Measurements from ENCODE around the gene MAGI1. TPM values are rescaled to one million over a fixed set of nuclear protein-coding genes. Genes with fewer than 3 reads are reported as not detected.

MAGI1 gene
- total and polyA plus RNA-seq, 2 donors (not counting 1 experiment from before 2014, with no cell fraction given) = 15.7 to 23.7 TPM

- H3K4me1 ChIP-seq (ENCODE audit: control insufficient read depth, extremely low read depth, insufficient read depth, low read length) = no peaks in the 10 kb centered on the region
- DNase-seq (ENCODE audit: low read depth in 2 of 2) = peak in 1 of 2 donors; percentile 20
- H4K20me1 ChIP-seq (ENCODE audit: control insufficient read depth, extremely low read depth, insufficient read depth, low read length) = no peaks in the 10 kb centered on the region
- H3K27ac ChIP-seq (ENCODE audit: insufficient read depth, low read length) = no peak overlapping the region
- H3K4me2 ChIP-seq (ENCODE audit: extremely low read depth, insufficient read depth, low read length) = no peak overlapping the region
- no peaks in the 10 kb centered on the region for H3K9me3 ChIP-seq (ENCODE audit: control insufficient read depth, insufficient read depth, low read depth, low read length)
- H3K79me2 ChIP-seq (ENCODE audit: control insufficient read depth, insufficient read depth, low read length) = no peaks in the 10 kb centered on the region
- no peak overlapping the region for H3K9ac ChIP-seq (ENCODE audit: insufficient read depth, low read length)
- no peak overlapping the region for H3K4me3 ChIP-seq (replicated peaks in 1 of 4; ENCODE audit: control extremely low read depth in 1 of 4, insufficient read depth in 1 of 4, low read depth in 3 of 4, low read length in 4 of 4)
- H2AFZ ChIP-seq (ENCODE audit: low read length) = no peak overlapping the region
- TF ChIP-seq EZH2 (IDR thresholded peaks at IDR 0.05; ENCODE audit: low read length, missing control alignments) = no peak
- TF ChIP-seq, protein P1, sequence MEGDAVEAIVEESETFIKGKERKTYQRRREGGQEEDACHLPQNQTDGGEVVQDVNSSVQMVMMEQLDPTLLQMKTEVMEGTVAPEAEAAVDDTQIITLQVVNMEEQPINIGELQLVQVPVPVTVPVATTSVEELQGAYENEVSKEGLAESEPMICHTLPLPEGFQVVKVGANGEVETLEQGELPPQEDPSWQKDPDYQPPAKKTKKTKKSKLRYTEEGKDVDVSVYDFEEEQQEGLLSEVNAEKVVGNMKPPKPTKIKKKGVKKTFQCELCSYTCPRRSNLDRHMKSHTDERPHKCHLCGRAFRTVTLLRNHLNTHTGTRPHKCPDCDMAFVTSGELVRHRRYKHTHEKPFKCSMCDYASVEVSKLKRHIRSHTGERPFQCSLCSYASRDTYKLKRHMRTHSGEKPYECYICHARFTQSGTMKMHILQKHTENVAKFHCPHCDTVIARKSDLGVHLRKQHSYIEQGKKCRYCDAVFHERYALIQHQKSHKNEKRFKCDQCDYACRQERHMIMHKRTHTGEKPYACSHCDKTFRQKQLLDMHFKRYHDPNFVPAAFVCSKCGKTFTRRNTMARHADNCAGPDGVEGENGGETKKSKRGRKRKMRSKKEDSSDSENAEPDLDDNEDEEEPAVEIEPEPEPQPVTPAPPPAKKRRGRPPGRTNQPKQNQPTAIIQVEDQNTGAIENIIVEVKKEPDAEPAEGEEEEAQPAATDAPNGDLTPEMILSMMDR (conservative IDR thresholded peaks at IDR 0.05 in 1 of 2, IDR thresholded peaks at IDR 0.05 in 1 of 2; ENCODE audit: low read depth in 1 of 2, low read length in 2 of 2) = peak in 1 of 2 donors; percentile 7
- H3K27me3 ChIP-seq (ENCODE audit: control insufficient read depth, insufficient read depth, low read length) = no peaks in the 10 kb centered on the region
- no peaks in the 10 kb centered on the region for H3K36me3 ChIP-seq (ENCODE audit: control insufficient read depth, insufficient read depth, low read length)
These were observed 704.6 kb downstream of the MAGI1 start for GRCh38 chr3:65334045-65334665.

DNA sequence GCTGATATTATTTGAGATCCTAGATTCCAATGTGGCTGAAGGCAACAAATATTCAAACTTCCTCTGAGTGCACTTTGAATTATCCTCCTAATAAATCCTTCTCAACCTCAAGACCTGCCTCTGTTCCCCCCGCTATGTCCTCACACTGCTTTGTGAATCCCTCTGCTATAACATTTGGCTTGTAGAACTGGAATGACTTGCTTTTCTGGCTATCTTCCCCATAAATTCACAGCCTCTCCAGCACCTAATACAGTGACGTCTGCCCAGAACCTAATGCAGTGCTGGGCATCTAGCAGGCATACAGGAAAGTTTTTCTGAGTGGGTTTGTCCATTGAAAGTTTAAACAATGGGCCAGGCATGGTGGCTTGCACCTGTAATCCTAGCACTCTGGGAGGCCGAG is 707.0 kb downstream of the MAGI1 start:
- TF ChIP-seq, protein P1 (conservative IDR thresholded peaks at IDR 0.05 in 1 of 2, IDR thresholded peaks at IDR 0.05 in 1 of 2; ENCODE audit: low read depth in 1 of 2, low read length in 2 of 2) = no peak
- TF ChIP-seq EZH2 (IDR thresholded peaks at IDR 0.05; ENCODE audit: low read length, missing control alignments) = no peak
- Histone ChIP-seq H3K27ac (ENCODE audit: insufficient read depth, low read length) (no peak overlapping the region), H3K27me3 (ENCODE audit: control insufficient read depth, insufficient read depth, low read length) (no peaks in the 10 kb centered on the region), H3K36me3 (ENCODE audit: control insufficient read depth, insufficient read depth, low read length) (no peaks in the 10 kb centered on the region), H3K4me1 (ENCODE audit: control insufficient read depth, extremely low read depth, insufficient read depth, low read length) (no peaks in the 10 kb centered on the region), H3K4me3 (replicated peaks in 1 of 4; ENCODE audit: control extremely low read depth in 1 of 4, insufficient read depth in 1 of 4, low read depth in 3 of 4, low read length in 4 of 4) (no peak overlapping the region), H3K9ac (ENCODE audit: insufficient read depth, low read length) (no peak overlapping the region), H3K9me3 (ENCODE audit: control insufficient read depth, insufficient read depth, low read depth, low read length) (no peaks in the 10 kb centered on the region), H3K4me2 (ENCODE audit: extremely low read depth, insufficient read depth, low read length) (no peak overlapping the region), H3K79me2 (ENCODE audit: control insufficient read depth, insufficient read depth, low read length) (no peaks in the 10 kb centered on the region), H4K20me1 (ENCODE audit: control insufficient read depth, extremely low read depth, insufficient read depth, low read length) (no peaks in the 10 kb centered on the region), H2AFZ (ENCODE audit: low read length) (no peak overlapping the region)
- no peak for DNase-seq (ENCODE audit: low read depth in 2 of 2)

- H3K4me2 ChIP-seq (ENCODE audit: extremely low read depth, insufficient read depth, low read length) = no peak overlapping the region
These were observed 708.6 kb downstream of the MAGI1 start for GRCh38 chr3:65330072-65330471.

More at GRCh38 chr3:65330072-65330471, 708.6 kb downstream of the MAGI1 start:
- Histone ChIP-seq H3K36me3 (ENCODE audit: control insufficient read depth, insufficient read depth, low read length) (no peaks in the 10 kb centered on the region), H2AFZ (ENCODE audit: low read length) (no peak overlapping the region), H3K4me3 (replicated peaks in 1 of 4; ENCODE audit: control extremely low read depth in 1 of 4, insufficient read depth in 1 of 4, low read depth in 3 of 4, low read length in 4 of 4) (peak overlapping the region in 1 of 4 experiments; percentile 1), H4K20me1 (ENCODE audit: control insufficient read depth, extremely low read depth, insufficient read depth, low read length) (no peaks in the 10 kb centered on the region), H3K27me3 (ENCODE audit: control insufficient read depth, insufficient read depth, low read length) (no peaks in the 10 kb centered on the region), H3K79me2 (ENCODE audit: control insufficient read depth, insufficient read depth, low read length) (no peaks in the 10 kb centered on the region), H3K9ac (ENCODE audit: insufficient read depth, low read length) (no peak overlapping the region), H3K9me3 (ENCODE audit: control insufficient read depth, insufficient read depth, low read depth, low read length) (no peaks in the 10 kb centered on the region), H3K27ac (ENCODE audit: insufficient read depth, low read length) (no peak overlapping the region), H3K4me1 (ENCODE audit: control insufficient read depth, extremely low read depth, insufficient read depth, low read length) (no peaks in the 10 kb centered on the region)
- peak in 1 of 2 donors; percentile 62 for DNase-seq (ENCODE audit: low read depth in 2 of 2)
- no peak for TF ChIP-seq EZH2 (IDR thresholded peaks at IDR 0.05; ENCODE audit: low read length, missing control alignments)
- TF ChIP-seq, protein P1 (conservative IDR thresholded peaks at IDR 0.05 in 1 of 2, IDR thresholded peaks at IDR 0.05 in 1 of 2; ENCODE audit: low read depth in 1 of 2, low read length in 2 of 2) = no peak
